ENCODE measurements around the gene NKIRAS1. TPM values are rescaled to one million over a fixed set of nuclear protein-coding genes. Genes with fewer than 3 reads are reported as not detected.

Gene NKIRAS1
- total RNA-seq, 6 experiments from 2014 or later = 7.0 to 14.2 (median 8.5) TPM

DNA sequence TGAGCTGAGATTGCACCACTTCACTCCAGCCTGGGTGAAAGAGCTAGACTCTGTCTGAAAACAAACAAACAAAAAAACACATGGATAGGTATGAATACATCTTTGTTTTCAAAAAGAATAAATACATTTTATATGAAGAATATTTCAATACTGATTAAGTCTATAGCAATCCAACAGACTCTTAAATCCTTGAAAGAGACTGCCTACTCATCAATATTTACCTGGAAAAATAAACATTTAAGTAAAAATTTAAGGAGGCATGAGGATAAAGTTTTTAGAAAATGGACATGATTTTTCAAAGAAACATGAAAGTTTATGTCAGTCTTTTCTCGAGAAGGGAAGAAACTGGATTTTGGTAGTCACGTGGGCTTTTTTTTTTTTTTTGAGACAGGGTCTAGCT lies 5.4 kb downstream of the NKIRAS1 start:
- H3K27me3 ChIP-seq = no peaks in the 10 kb centered on the region
- H3K4me1 ChIP-seq = peaks cover 0 to 19% (median 7%) of the 10 kb centered on the region in 4 donors
- H3K9me3 ChIP-seq = no peaks in the 10 kb centered on the region
- TF ChIP-seq POLR2A (IDR thresholded peaks at IDR 0.05) = no peak
- TF ChIP-seq, protein P1, sequence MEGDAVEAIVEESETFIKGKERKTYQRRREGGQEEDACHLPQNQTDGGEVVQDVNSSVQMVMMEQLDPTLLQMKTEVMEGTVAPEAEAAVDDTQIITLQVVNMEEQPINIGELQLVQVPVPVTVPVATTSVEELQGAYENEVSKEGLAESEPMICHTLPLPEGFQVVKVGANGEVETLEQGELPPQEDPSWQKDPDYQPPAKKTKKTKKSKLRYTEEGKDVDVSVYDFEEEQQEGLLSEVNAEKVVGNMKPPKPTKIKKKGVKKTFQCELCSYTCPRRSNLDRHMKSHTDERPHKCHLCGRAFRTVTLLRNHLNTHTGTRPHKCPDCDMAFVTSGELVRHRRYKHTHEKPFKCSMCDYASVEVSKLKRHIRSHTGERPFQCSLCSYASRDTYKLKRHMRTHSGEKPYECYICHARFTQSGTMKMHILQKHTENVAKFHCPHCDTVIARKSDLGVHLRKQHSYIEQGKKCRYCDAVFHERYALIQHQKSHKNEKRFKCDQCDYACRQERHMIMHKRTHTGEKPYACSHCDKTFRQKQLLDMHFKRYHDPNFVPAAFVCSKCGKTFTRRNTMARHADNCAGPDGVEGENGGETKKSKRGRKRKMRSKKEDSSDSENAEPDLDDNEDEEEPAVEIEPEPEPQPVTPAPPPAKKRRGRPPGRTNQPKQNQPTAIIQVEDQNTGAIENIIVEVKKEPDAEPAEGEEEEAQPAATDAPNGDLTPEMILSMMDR (IDR thresholded peaks at IDR 0.05) = no peak
- intact Hi-C loops (cut with DNase I) = no loop called here
- DNase-seq = no peak
- no peak overlapping the region for H3K4me3 ChIP-seq
- ATAC-seq = no peak
- 88% methylated on average over 2 of the region's 2 CpGs for WGBS (ENCODE audit: insufficient coverage, low coverage, low lambda C conversion rate, missing lambda C conversion rate)
- H3K36me3 ChIP-seq = peaks cover 0 to 10% (median 5%) of the 10 kb centered on the region in 4 donors
- no peak overlapping the region for H3K27ac ChIP-seq

DNA sequence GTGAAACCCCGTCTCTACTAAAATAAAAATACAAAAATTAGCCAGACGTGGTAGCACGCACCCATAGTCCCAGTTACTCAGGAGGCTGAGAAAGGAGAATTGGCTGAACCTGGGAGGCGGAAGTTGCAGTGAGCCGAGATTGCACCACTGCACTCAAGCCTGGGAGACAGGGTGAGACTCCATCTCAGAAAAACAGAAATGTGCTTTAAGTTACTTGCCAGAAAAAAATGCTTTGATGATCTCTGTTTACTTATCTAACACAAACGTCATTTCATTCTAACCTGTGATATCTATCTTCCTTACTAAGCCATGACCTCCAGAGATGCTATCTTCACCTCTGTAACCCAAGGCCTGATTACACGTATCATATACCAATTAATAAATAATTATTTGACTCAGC lies 7.4 kb downstream of the NKIRAS1 start:
- 83% methylated on average over 7 of the region's 7 CpGs for WGBS (ENCODE audit: insufficient coverage, low coverage, low lambda C conversion rate, missing lambda C conversion rate)
- no peak for DNase-seq
- peaks cover 0 to 10% (median 4%) of the 10 kb centered on the region in 4 donors for H3K4me1 ChIP-seq
- peaks cover 0 to 10% (median 5%) of the 10 kb centered on the region in 4 donors for H3K36me3 ChIP-seq
- intact Hi-C loops (cut with DNase I) = no loop called here
- H3K27me3 ChIP-seq = no peaks in the 10 kb centered on the region
- no peak overlapping the region for H3K4me3 ChIP-seq
- no peak for TF ChIP-seq POLR2A (IDR thresholded peaks at IDR 0.05)
- ATAC-seq = no peak
- H3K27ac ChIP-seq = no peak overlapping the region
- no peaks in the 10 kb centered on the region for H3K9me3 ChIP-seq

DNA sequence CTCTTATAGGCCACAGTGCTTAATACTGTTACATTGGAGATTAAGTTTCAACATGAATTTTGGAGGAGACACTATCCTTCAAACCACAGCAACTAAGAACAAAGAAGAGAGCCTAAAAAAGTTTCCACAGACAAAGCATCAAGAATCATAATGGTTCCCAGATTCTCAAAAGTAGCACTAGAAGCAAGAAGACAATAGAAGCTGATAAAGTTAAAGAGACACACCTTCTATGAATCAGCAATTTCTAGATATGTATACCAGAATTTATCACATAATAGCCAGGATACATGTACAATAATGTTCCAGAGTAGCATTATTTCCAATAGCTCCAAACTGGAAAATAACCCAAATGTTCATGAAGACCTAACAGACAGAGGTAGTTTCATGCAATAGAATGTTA lies 12.2 kb downstream of the NKIRAS1 start:
- Histone ChIP-seq H3K9me3 (no peaks in the 10 kb centered on the region), H3K4me3 (no peak overlapping the region), H3K36me3 (peaks cover 0 to 17% (median 8%) of the 10 kb centered on the region in 4 donors), H3K27me3 (no peaks in the 10 kb centered on the region), H3K4me1 (no peaks in the 10 kb centered on the region), H3K27ac (no peak overlapping the region)
- no peak for ATAC-seq
- no peak for DNase-seq
- TF ChIP-seq POLR2A (IDR thresholded peaks at IDR 0.05) = no peak
- TF ChIP-seq, protein P1 (IDR thresholded peaks at IDR 0.05) = no peak
- intact Hi-C loops (cut with DNase I) = no loop called here

DNA sequence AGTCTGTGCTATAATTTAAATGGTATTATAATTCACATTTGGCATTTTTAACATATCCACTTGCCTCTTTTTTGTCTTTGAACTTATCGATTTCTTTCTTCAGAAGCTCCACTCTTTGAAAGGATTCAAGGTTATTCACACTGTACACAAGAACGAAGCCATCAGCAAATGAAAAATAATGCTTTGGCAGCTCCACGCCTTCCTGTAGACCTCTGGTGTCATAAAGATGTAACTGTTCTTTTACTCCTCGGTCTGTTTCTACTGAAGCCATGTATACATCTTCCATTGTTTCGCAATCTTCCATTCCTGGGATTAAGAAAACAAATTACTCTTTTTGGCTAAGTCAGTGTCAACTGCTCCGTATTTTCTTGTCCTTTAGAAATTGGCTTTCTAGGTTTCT lies 16.0 kb downstream of the NKIRAS1 start:
- Histone ChIP-seq H3K36me3 (peaks cover 0 to 31% (median 7%) of the 10 kb centered on the region in 4 donors), H3K4me3 (no peak overlapping the region), H3K4me1 (no peaks in the 10 kb centered on the region), H3K27ac (no peak overlapping the region), H3K9me3 (no peaks in the 10 kb centered on the region), H3K27me3 (no peaks in the 10 kb centered on the region)
- 81% methylated on average over 6 of the region's 6 CpGs for WGBS (ENCODE audit: insufficient coverage, low coverage, low lambda C conversion rate, missing lambda C conversion rate)
- intact Hi-C loops (cut with DNase I) = no loop called here
- ATAC-seq (no peak), DNase-seq (no peak)
- TF ChIP-seq, protein P1 (IDR thresholded peaks at IDR 0.05) = no peak
- no peak for TF ChIP-seq POLR2A (IDR thresholded peaks at IDR 0.05)

DNA sequence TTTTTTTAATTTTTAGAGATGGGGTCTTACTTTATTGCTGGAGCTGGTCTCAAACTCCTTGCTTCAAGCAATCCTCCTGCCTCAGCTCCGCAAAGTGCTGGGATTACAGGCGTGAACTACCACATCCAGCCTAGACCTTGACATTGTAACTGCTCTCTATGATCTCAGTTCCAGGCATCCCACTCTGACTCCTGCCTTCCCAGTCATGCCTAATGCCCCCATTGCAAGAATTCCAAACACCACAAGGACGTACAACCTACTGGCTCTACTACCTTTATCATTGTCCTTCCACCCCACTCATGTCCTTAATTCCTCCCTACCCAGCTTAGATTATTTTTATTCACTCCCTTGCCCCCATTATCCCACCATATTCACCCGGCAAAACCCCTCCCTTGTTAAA lies 21.6 kb downstream of the NKIRAS1 start:
- TF ChIP-seq, protein P1 (IDR thresholded peaks at IDR 0.05) = no peak
- TF ChIP-seq POLR2A (IDR thresholded peaks at IDR 0.05) = no peak
- H3K4me1 ChIP-seq = no peaks in the 10 kb centered on the region
- intact Hi-C loops (cut with DNase I) = no loop called here
- 95% methylated on average over 4 of the region's 4 CpGs for WGBS (ENCODE audit: insufficient coverage, low coverage, low lambda C conversion rate, missing lambda C conversion rate)
- no peak overlapping the region for H3K4me3 ChIP-seq
- DNase-seq (no peak), ATAC-seq (no peak)
- no peaks in the 10 kb centered on the region for H3K9me3 ChIP-seq
- no peaks in the 10 kb centered on the region for H3K27me3 ChIP-seq
- H3K36me3 ChIP-seq = peaks cover 0 to 33% (median 10%) of the 10 kb centered on the region in 4 donors
- no peak overlapping the region for H3K27ac ChIP-seq
